ENCODE measurements around the gene PRR22.
A peak's percentile ranks its signal among the peaks of the same experiment; 100 is the strongest.

PRR22 gene

DNA sequence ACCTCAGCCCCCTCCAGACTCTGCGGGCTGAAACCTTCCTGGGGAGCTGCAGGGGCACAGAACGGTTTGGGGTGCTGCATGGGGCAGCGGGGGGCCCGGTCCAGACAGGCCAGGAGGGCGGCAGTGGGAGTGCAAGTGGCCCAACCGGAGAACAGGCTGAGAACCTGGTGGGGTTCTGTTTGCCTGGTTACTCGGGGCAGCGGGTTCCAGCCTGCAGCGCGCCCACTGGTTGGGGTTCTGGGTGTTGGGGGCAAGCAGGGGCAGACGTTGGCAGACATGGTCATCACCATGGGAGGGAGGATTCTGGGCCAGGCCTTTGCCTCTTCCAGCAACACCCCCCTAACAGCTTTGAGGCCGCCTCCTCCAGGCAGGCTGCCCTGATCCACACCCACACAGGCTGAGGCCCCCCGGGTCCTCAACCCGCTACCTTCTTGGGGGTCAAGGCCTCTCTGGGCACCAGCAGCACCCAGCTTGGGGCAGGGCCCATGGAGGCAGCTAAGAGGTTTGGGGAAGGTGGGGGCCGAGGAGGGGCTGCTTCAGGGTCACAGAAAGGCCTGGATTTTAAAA is at the start of gene PRR22:
PRR22 (minus strand) TSS at position 166 of the 567 bp plus-strand sequence; CDS start at position 80, 86 bp downstream.
- DNase-seq = no peak

DNA sequence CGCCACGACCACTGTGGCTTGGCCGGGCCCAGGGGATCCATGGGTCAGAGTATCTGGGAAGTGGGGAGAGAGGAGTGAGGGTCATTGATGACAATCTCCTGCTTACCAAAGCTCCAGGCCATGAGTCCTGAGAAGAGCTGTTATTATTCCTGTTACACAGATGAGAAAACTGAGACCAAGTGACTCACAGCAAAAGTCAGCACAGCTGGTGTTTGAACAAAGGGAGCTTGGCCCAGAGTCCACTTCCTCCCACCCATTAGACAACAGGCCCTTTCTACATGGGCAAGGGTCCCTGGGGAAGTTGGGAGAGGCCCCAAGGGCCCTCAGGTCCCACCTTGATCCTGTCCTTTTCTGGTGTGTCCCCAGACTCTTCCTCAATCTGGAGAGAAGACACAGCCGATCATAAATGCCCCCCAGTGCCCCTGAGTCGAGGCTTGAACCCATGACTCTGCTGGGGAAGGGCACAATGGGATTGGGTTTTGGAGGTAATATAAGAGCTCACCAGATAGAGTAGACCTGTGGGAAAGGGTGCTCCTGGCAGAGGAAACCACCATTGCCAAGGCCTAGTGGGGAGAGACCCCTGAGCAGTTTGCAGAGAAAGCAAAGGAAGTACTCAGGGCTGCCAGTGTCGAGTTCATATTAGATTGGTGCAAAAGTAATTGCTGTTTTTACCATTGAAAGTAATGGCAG is 48.1 kb upstream of the PRR22 start:
- no peak for DNase-seq

DNA sequence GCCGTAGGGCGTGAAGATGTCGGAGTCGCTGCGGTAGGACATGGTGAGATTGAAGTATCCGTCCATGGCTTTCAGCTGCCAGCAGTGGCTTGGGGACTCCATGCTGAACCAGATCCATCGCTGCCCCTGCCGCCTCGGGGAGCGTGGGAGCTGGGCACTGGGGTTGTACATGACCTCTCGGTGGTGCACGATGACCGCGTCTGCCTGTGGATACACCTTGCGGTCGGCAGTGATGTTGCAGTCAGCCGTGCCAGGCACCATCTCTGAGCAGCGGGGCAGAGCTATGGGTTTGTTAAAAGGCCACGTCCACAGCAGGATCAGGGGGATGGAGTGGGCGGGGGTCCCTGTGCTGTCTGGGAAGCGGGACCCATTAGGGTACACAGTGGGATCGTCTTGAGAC is 47.5 kb upstream of the PRR22 start:
- DNase-seq = no peak

DNA sequence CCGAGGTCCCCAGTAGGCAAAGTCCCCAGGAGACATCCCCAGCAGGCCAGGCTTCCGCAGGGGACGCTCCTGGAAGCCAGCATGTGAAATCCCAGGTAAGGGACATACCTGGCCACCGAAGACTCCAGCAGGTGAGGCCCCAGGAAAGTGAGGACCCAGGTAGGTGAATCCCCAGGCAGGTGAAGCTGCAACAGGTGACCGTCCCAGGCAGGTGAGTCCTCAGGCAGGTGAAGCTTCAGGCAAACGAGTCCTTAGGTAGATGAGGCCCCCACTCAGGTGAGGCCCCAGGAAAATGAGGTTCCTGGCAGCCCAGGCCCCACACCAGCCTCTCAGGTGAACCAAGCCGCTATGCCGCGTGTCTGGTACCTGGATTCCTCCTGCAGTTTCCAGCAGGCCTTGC is 46.6 kb upstream of the PRR22 start:
- no peak for DNase-seq

DNA sequence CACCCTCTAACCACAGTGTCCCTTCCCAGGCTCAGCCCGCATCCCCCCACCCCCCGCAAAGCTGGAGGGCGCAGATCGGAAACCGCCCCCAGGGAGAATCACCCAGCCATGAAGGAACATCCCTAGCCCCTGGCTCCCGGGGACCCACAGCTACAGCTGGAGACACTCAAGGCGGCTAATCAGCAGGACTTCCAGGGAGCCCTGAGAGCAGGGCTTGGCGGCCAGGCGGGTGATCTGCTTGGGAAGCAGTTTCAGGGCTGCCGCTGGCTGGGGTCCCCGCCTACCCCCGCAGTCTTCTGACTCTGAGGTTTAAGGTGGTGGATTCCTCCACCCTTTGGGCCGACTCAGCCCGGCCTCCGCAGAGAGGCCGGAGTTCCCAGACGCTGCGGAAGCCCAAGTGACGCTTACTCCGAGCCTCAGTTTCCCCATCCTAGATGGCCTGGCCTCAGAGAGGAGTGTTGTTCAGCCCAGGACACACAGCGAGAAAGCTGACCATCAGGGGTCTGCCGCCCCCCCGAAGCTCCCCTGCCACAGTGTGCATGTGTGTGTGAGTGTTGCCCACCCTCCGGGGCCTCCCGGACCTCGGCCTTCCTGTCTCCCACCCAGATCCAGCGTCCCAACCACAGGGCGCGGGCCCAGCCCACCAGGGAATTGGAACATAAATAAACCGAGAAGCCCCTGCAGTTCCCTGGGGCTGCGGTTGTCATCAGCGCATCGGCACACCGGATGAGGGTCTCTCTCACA is 45.2 kb upstream of the PRR22 start:
- DNase-seq = no peak

DNA sequence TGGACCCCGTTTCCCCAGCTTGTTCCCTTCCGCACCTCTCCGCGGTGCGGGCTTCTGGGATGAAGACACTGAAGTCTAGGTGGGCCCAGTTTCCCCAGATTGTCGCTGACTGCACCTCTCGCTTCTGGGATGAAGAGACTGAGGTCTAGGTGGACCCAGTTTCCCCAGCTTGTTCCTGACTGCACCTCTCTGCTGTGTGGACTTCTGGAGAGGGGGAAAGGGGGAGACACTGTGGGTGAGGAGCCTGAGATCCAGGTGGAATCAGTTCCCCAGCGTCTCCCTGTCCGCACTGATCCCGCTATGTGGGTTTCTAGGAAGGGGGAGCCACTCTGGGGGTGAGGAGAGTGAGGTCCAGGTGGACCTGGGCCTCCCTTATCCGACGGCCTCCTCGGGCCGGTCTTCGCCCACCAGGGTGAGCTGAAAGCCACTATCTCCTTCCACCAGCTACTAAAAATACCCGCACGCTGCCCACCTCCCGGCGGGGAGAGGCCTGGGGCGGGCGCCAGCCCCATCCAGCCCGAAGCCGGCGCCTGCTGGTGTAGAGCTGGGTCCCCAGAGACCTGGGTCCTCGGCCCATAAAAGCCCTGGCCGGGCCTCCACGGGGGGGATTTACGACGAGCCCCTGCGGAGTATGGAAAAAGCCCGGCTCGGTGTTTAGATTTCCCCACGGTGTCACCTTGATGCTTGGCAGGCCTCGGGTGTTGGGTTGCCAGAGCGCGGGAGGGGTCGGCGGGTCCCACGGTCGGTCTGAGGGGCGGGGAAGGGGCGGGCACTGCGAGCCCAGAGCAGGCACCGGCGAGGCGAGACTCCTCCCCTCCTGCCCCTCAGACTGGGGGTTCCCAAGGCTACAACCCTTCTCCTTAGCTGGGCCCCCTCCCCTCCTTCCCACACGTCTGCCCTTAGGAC is 44.4 kb upstream of the PRR22 start:
- no peak for DNase-seq

DNA sequence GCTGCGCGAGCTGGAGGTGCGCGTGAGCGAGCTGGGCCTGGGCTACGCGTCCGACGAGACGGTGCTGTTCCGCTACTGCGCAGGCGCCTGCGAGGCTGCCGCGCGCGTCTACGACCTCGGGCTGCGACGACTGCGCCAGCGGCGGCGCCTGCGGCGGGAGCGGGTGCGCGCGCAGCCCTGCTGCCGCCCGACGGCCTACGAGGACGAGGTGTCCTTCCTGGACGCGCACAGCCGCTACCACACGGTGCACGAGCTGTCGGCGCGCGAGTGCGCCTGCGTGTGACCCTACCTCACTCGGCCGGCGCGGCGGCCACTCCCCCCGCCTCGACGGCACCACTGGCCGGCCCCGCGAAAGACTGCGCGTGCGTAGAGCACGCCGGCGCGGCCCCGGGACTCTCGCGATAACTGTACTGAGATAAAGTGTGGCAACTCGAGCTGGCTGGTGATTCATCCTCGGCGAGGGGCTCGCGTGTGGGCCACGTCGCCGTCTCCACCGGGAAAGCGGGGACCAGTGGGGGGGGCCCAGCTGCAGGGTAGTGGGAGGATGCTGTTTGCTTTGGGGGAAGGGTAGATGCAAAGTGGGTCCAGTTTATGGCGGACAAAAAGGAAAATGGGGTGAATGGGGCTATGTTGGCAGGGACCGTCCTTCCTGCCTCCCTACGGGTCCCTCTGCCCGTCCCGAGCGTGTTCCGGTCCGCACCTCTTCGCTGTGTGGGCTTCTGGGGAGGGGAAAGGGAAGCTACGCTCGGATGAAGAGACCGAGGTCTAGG is 43.5 kb upstream of the PRR22 start:
- DNase-seq = peak; percentile 94

DNA sequence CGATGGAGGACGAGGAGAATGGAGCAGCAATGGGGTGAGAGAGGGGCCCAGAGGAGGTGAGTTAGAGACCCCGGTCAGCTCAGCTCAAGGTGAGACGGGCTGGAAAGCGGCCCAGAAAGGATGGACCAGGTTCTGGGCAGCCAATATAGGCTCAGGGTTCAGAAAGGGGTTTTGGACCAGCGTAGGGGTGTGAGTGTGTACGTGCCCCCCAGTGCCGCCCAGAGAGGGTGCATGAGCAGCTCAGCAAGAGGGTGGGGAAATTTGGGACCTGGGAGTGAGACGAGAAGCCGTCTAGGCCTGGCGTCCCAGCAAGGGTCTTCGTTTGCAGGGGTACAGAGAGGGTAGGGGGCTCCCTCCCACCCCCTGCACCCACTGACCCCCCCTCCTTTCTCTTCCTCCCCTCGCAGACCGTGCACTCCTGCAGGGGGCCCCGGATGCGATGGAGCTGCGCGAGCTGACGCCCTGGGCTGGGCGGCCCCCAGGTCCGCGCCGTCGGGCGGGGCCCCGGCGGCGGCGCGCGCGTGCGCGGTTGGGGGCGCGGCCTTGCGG is 42.9 kb upstream of the PRR22 start:
- no peak for DNase-seq

DNA sequence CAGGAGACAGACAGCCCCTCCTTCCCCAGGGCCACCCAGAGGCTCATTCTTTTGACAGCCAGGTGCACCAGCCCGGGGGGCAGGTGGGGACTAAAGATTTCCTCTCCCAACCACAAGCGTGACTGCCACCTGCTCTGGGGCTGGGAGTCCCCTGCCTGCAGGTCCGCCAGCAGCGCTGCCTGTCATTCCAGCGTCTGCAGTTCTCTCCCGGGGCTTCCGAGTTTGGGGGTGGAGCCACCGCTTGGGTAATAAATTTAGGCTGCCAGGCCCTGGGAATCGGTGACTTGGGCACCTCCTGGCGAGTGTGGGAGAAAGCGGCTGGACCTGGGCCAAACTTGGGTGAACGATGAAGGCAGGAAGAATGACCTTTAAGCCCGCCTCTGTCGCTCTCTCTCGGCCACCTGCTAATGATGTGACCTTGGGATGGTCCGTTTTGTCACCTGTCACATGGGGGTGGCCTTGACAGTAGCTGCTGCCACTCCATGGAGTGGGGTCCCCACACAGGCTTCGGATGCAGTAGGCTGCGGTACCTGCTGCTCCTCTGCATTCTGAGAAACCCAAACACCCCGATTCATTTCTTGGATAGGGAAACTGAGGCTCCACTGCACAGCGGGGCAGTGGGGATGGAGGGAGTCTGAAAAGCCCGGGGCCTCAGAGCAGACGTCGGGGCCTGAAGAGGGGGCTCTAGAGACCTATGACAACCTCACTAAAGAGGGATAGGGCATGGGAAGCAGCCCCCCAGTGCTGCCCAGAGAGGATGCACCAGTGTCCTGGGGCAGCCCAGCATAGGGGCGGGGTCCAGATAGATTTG is 42.2 kb upstream of the PRR22 start:
- peak; percentile 32 for DNase-seq

DNA sequence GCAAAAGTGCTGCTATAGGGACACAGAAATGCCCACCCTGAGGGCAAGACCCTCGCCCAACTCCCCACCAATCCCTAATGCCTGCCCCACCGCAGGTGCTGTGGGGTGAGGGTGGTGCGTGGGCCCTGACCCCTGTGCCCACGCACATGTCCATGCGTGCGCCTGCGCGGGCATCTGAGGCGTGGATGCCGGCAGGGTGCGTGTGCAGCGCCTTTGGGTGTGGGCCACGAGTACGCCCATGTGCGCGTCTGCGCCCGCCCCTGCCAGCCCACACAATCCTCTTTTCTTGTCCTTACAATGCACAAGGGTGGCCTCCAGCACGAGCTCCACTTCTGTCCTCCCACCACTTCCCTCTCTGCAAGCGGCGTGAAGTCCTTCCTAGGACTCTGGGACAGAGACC is 40.6 kb upstream of the PRR22 start:
- no peak for DNase-seq

DNA sequence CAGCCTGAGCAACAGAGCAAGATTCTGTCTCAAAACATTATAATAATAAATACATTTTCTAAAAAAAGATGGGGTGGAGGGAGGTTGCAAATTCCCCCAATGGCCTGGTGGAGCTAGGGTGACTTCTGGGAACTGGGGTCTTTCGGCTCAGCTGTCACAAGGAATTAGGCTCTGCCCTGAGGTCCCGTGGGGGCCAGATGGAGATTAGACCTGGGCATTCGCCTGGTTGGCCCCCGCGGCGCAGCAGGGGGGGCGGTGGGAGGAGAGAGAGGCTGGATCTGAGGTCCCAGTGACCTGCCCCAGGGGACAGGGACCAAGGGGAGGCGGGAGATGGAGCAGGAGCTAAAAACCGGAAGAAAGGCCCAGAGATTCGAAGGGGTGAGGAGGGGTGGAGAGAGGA is 40.2 kb upstream of the PRR22 start:
- DNase-seq = no peak

DNA sequence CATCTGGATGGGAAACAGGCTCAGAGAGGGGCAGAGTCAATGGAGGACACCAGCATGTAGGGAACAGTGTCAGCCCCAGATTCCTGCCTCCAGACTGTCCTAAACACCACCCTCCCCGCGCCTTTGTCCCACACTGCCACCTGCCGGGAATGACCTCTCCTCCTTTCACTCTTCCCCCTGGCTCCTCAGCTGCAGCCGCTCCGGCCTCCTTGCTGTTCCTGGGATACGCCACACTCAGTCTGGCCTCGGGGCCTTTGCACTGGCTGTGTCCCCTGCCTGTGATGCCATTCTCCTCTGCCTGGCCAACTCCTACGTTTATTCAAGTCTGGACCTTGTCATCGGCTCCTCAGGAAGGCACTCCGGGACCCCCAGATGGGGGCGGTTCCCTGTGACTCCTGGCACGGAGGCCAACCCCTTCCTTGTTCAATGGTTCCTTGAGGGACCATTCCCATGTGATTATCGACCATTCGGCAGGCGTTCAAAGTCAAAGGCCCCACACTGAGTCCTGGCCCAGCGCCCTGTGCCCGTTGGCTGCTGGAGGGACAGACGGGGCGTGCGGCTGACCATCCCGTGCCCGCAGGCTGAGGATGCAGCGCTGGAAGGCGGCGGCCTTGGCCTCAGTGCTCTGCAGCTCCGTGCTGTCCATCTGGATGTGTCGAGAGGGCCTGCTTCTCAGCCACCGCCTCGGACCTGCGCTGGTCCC is 39.2 kb upstream of the PRR22 start:
- DNase-seq = no peak

DNA sequence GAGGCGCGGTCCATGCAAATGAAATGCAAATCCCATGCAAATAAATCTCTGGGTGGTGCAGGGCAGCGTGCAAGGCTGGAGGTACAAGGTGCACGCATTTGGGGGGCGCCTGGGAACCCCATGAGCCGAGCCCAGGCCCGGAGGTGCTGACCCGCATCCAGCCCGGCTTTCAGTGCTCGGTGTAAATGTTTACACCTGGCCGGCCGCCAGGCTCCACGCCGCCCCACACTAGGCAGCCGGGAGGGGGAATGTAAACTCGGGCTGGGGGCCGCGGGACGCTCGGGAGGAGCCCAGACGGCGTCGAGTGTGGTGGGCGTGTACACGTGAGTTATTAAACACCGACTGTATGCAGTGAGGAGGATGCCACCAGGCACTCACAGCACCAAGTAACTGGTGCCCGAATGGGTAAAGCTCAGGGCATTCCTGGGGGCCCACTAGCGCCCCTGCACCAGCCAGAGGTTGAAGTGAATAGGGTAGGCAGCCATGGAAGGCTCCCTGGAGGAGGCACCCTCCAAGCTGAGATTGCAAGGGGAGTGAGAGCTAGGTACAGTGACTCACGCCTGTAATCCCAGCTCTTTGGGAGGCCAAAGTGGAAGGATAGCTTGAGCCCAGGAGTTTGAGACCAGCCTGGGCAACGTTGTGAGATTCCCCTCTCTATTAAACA is 37.8 kb upstream of the PRR22 start:
- no peak for DNase-seq

DNA sequence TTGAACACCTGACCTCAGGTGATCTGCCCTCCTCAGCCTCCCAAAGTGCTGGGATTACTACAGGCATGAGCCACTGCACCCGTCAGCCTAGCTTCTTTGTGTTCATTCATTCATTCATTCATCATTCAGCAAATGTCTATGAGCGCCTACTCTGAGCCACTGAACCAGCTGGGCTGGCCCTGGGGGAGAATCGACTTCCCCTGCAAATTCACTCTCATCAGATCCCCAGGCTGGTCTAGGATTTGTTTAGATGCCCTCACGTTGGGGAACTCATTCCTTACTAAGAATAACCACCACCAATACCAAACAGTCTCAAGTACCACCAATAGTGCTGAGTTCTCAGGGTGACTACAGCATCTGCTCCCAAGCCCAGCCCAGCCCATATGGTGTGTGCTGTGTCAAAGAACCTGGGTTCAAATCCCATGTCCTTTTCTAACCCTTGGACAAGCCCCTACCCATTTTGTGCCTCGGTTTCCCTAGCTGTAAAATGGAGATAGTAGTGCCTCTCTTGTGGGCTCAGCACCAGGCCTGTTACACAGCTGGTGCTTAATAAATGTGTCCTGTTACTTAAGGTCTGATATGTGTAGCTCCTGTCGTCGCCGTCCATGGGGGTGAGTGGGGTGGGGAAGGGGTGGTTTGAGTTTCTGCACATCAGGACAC is 37.1 kb upstream of the PRR22 start:
- DNase-seq = no peak

DNA sequence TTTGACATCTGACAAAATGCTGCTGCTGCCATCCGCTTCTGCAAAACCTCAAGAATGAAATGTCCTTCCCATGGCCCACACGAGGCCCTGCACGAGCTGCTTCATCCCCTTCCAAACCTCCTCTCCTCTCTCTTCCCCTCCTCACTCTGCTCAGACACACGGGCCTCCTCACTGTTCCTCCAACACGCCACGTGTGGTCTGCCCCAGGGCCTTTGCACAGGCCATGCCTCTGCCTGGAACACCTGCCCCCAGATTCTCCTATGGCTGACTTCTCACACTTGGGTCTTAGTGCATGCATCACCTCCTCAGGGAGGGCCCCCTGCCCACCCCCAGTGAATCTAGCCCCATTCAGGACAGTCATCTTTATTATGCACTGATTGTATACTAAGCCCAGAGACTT is 36.2 kb upstream of the PRR22 start:
- no peak for DNase-seq

DNA sequence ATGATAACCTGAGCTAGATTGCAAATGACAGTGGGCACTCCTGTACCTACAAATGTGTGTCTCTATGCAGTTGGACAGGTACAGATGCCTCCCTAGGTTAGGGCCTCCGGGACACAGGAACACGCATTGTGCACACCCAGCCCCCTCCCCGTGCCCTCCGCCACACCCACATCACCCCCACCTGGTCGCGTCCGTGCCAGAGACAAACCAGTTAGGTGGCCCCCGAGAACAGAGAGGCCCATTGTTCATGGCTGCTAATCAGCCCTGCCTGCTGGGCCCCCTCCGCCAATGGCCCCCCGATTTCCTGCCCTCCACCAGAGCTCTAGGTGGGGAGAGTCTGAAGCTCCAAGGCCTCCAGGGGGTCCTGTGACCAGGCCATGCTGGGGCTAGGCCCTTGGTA is 34.0 kb upstream of the PRR22 start:
- DNase-seq = no peak

DNA sequence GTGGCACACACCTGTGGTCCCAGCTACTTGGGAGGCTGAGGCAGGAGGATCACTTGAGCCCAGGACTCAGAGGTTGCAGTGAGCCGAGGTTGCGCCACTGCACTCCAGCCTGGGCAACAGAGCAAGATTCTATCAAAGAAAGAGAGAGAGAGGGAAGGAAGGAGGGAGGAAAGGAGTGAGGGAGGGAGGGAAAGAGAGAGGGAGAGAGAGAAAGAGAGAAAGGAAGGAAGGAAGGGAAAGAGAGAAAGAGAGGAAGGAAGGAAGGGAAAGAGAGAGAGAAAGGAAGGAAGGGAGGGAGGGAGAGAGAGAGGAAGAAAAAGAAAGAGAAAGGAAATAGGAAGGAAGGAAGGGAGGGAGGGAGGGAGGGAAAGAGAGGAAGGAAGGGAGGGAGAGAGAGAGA is 32.7 kb upstream of the PRR22 start:
- no peak for DNase-seq

DNA sequence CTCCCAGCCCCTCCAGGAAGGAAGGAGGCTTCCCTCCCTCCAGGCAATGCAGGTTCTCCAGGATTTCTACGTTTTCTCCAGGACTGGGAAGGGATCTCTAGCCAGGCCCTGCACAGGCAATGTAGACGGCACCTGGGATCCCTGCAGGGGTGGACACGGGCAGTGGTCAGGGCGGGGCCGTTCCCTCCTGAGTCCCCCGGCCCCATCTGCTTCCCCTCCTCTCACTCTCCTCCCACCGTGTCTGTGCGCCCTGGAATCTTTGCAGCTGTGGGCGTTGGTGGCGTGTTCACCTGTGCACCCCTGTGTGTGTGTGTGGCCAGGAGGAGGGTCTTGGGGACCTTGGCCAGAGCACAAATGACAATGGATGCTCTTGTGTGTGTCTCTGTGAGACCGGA is 30.3 kb upstream of the PRR22 start:
- no peak for DNase-seq

DNA sequence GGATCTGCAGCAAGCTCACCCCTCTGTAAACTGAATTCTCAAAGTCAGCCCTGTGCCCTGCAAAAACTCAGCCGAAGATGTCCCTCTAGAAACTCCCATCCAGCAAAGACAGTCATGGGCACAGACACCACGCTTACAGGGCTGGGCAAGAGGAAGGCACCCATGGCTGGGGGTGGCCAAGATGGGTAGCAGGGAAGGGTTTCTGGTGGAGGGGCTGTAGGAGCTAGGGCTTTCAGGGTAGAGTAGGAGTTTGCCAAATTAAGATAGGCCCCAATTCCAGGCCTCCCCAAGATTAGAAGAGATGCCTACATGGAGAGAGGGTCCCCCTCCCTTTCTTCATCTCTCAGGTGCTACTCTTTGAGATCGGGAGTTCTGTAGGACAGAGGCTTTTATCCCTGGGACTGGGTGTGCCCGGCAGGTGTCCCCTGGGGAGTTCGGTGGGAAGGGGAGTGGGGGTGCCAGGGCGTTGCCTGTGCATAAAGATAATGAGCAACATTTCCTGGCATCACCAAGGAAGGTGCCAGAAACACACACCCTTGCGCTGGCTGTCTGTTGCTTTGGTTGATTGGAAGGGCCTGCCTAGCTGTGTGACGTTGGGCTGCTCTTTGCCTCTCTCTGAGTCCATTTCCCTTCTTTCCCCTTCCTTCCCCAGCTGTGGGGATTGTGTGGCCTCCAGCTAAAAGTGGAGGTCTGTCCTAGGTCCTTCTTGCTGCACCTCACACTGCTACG is 29.7 kb upstream of the PRR22 start:
- no peak for DNase-seq
